ENCODE results near the gene MOCS2. TPM values are rescaled to one million over a fixed set of nuclear protein-coding genes. Genes with fewer than 3 reads are reported as not detected.

MOCS2 gene
- total and polyA plus RNA-seq, 2 of the 8 experiments (the other 6 are each of a cell fraction or from before 2014, with no cell fraction given) = 6.7 to 16.1 TPM

GRCh38 chr5:53083927-53084326, 25.6 kb downstream of the MOCS2 start (continued):
- no peak for TF ChIP-seq EP300 (IDR thresholded peaks at IDR 0.05; ENCODE audit: borderline replicate concordance in 1 of 2, low read depth in 2 of 2, low read length in 2 of 2)
- TF ChIP-seq GABPA (IDR thresholded peaks at IDR 0.05; ENCODE audit: borderline replicate concordance, insufficient read depth, low read length) = no peak
